ENCODE results near the gene HMHB1.

The HMHB1 gene

DNA sequence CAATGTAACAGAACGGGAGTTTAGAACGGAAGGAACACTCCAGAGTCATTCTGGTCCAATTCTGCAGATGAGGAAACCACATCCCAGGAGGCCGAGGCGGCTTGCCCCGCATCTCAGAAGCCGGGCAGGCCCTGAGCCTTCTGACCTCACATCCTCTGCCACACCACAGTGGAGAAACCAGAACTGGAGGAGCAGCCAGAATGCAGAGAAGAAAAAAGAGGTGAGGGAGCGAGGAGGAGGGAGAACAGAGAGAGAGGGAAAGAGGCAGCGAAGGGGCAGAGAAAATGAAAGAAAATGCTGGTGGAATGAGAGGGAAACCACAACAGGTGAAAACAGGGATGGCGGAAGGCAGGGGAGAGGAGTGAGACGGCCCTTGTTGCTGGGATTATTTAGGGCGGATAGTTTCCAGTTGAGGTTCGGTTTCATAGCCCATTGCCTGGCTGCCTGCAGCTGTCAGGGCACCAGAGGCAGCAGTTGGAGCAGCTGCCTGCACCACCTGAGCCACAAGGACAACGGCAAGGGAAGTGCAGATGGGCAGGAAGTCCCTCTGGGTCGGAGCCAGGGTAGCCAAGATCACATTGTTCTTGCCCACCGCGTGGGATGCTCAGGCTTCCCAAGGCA is at the start of gene HMHB1:
Gene HMHB1, plus strand, starts transcription at position 77 of the 621 bp plus-strand sequence.
- DNase-seq (ENCODE audit: low read depth) = no peak

DNA sequence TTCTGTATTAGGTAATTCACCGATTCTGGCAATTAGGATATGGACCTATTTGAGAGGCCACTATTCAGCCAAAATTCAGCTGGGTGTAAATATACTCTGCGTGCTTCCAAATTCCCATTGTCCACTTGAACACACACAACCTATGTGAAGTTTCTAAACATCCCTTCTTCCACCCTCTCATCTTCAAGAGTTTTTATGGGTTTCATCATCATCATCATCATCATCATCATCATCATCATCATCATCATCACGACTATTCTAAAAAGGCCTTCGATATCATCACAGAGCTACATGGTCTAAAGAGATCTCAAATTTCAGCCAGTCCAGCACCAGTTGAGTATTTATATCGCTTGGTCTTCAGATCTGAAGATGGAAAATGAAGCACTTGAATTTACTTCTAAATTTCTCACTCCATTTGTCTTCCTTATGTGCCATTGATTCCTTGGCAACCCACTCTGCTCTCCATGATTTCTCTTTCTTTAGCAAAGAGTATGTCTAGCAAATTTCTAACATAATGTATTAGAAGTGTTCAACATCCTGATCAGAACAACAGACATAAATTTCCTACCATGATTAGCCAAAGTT is 49.2 kb upstream of the HMHB1 start:
- DNase-seq (ENCODE audit: low read depth) = no peak

DNA sequence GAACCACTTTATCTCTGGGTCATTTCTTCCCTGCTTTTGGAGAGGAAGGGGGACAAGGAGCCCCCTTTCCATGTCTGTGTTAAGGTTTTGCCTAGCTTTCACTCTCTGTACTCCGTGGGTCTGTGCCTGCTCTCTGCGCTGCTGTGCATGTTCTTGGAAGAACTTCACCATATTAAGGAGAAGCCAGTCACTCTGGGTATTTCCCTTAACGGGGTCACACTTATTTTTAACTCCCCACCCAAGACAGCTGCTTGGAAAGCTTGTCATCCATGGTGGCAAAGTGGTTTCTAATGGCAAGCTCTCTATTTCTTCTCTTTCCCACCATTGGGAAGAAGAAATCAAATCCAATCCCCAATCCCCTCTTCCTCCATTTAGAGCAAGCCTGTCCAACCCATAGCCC is 44.8 kb upstream of the HMHB1 start:
- no peak for DNase-seq (ENCODE audit: low read depth)

DNA sequence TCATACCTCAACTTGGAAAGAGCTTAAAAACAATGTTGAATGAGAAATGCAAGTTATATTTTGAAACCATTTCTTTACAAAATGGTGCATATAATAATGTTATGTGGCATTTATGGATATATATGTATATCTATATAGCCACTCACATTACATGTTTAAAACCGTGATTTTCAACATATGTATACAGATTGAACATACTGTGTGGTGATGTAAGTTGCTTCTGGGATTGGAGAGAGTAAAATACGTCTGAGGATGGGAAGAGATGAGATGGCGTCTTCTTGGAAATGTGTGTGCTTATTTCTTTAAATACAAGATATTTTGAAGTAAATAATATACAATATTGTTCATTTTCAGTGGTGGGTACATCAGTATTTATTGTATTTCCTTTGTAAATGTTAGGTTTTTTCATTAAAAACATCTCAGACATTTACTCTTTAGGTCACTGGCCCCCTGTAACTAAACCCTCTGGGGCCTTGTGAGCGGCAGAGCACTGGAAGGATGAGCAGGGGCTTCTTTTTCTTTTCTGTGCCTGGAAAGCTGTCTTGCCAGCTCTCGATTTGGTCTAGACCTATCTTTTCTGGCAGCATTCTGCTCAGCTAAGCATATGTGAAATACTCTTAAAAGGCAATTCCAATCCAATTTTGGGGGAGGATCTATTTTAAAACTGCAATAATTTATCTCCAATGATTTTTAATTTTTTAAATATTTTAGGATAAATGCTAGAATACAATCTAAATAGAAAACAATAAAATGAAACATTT is 42.8 kb upstream of the HMHB1 start:
- DNase-seq (ENCODE audit: low read depth) = no peak

DNA sequence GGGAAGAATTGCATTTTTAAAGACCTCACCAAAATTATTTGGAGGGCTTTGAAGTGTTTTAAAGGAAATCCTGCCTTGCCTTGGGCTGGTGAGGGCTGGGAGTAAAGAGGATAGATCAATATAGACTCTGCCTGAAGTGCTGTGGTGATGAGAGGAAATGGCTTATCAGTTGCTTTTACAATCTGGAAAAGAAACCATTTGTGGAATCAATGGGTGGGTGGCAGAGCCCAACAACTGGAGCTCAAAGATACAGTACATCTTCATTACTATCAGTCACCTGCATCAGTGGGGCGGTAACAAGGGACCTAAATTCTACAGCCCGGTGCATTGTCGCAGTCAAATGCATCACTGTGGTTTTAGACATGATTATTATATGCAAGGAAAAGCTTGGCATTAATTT is 41.5 kb upstream of the HMHB1 start:
- DNase-seq (ENCODE audit: low read depth) = no peak

DNA sequence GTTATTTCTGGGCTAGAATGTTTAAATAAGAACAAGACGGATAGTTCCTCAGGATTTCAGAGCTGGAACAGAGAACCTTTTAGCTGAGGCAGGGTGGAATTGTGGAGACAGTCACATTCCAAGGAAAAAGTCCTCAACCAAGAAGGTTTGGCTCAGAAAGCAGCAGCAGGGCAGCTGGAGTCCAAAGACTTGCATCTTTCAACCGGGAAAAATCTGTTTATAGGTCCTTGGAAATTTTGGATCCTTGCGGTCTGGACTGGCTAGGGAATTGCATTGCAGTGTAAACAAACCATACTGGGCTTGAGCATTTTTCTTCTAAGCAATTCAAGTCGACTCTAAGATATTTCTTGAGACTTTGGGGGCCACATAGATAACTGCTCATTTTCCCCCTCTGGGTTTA is 40.8 kb upstream of the HMHB1 start:
- DNase-seq (ENCODE audit: low read depth) = no peak

DNA sequence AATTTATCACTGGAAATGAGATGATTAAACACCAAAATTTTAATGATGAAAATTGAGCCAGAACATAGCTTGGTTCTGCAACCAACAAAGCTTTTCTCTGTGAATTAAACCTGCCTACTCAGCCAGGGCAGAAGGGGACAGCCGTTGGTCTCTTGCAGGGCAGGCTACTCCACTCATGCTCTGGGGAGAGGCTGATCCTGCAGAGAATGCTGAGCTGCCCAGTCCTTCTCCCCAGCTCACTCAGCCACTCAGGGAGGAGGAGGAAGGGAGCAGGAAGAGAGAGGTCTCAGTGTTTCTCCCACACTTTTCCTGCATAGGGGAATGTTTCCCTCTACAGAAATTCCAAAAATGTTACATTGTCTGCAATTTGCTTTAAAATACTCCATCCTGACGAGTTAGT is 40.4 kb upstream of the HMHB1 start:
- DNase-seq (ENCODE audit: low read depth) = no peak

DNA sequence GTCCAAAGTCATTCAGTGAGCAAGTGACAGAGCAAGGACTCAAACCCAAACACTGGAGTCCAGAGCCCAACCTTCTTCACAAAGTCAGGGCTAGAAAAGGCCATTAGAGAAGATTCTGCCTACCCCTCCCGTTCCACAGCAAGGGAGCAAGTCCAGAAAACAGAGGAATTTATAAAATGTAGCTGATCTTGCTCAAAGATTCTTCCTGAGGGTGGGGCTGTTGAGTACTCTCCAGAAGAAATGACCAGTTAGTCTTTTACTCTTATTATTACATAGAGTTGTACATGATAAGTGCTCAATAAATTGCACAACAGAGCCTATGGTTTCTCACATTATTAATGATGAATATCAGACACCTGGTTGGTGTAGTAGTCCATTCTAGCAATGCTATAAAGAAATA is 39.3 kb upstream of the HMHB1 start:
- DNase-seq (ENCODE audit: low read depth) = no peak

DNA sequence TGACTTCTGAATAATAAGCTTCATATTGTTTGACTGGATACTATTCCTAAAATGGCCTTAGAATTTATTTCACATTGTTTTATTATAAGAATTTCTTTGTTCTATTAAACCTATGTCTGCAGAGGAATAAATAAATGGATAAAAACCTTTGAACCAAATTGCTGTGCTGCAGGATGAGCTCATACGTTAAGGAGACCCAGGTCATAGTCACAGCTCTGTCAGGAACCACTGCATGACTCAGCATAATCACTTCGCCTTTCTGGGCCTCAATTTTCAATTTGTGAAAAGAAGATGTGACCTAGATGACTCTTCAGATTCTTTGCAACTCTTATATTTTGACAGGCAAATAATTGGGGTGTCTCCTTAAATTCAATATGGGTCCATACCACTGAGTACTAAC is 36.7 kb upstream of the HMHB1 start:
- no peak for DNase-seq (ENCODE audit: low read depth)

DNA sequence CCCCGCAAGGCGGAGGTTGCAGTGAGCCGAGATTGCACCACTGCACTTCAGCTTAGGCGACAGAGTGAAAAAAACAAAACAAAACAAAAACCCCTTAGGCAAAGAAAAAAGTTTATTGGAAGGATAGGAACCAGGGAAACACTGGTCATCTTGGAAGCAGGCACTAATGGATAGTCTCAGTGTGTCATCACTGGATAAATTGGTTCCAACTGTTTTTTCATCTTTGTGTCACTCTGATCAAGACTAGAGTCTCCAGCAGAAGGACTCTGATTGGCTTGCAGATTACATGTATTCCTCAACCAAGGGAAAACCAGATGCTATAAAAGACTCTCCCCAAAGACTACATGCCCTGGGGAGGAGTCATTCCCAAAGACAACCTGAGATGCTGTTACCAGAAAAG is 35.0 kb upstream of the HMHB1 start:
- no peak for DNase-seq (ENCODE audit: low read depth)

DNA sequence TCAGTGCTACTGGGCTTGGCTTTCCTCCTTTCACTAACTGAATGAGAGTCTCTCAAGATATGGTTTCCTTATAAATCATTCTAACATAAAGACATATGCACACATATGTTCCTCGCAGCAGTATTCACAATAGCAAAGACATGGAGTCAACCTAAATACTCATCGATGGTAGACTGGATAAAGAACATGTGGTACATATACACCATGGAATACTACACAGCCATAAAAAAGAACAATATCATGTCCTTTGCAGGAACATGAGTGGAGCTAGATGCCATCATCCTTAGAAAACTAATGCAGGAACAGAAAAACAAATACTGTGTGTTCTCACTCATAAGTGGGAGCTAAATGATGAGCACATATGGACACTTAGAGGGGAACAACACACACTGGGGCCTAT is 32.5 kb upstream of the HMHB1 start:
- no peak for DNase-seq (ENCODE audit: low read depth)

DNA sequence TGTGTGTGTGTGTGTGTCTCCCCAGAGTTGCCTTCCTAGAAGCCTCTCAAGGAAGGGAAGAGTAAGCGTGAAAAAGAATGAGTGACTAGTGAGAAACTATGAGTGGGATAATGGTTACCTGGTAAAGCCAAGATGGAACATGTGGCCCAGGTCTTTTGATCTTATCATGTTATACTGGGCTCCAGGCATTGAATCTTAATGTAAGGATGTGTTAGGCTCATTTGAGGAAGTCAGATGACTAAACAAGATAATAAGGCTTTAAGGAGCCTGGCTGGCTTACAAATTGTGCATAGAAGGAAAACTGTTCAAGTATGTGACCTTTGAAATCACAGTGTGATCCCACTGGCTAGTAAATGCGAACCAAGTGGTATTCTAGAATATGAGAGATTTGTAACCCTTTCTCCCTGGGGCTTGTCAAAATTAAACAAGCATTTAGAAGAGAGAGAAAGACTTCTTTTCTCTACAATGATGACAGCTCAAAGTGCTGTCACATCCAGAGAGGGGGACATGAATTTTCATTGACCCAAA is 29.9 kb upstream of the HMHB1 start:
- no peak for DNase-seq (ENCODE audit: low read depth)

DNA sequence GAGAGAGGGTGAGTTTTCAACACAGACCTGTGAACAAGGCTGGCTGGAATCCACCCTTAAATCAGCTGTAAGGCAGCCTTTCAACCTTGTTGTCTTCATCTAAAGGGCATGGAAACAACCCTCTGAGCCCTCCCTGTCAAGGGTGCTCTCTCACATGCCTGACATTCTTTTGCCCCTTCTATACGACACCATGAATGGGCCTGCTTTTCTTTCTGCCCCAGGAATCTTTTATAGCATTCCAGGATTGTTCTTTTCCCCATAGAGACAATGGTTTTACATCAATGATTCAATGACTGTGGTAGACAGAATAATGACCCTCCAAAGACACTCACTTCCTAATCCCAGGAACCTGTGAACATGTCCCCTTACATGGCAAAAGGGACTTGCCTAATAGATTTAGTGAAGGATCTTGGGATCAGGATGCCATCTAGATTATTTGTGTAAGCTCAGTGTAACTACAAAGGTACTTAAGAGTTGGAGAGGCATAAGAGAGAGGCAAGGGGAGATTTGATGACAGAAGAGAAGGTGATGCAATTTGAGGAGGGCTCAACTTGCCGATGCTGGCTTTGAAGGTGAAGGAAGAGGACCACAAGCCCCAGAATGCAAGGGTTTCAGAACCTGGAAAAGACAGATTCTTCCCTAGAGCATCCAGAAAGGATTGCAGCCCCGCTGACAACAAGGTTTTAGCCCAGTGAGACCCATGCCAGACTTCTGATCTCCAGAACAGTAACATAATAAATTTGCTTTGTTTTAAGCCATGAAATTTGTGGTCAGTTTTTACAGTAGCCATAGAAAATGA is 29.2 kb upstream of the HMHB1 start:
- no peak for DNase-seq (ENCODE audit: low read depth)

DNA sequence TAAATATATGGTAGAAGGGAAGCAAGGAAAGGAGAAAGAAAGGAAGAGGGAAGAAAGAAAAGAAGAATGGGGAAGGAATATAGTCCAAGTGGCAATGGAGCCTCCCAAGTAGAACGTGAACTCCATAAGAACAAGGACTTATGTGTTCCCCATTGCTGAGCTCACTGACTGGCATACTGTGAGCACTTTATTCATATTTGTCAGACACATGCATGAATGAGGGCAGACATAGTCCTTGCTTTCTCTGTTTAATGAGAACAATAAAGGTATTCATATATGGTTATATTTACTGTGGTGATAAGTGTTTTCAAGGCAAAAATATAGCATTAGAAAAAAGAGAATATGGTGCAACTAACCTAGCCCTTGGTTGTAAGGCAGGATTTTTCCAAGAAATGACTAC is 23.6 kb upstream of the HMHB1 start:
- DNase-seq (ENCODE audit: low read depth) = no peak

DNA sequence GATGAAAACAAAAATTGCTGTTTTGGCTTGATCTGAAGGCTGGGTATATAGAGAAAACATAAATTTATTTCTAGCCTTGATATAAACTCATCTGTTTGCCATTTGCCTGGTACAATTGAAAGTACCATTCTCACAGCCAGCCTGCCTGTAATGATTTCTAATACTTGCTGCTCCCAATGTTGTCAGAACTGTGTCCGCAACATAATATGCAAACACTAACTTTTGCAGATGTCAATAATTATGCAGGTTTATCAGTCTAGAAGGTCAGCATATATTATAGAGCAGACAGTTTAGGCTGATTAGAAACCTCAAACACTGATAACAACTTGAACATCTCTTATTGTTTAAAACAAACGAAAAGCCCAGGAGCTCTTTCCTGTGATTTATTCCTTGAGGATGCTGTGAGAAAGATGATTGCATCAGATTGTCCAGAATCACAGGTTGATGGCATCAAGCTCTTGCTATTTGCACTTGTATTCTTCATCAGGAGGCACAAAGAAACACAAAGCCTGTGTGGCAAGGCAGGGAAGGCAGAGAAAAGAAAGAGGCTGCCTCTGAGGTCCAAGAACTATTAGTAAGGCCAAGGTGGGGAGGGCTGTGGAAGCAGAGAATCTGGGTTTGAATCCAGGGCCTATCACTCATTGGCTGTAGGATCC is 21.4 kb upstream of the HMHB1 start:
- no peak for DNase-seq (ENCODE audit: low read depth)

DNA sequence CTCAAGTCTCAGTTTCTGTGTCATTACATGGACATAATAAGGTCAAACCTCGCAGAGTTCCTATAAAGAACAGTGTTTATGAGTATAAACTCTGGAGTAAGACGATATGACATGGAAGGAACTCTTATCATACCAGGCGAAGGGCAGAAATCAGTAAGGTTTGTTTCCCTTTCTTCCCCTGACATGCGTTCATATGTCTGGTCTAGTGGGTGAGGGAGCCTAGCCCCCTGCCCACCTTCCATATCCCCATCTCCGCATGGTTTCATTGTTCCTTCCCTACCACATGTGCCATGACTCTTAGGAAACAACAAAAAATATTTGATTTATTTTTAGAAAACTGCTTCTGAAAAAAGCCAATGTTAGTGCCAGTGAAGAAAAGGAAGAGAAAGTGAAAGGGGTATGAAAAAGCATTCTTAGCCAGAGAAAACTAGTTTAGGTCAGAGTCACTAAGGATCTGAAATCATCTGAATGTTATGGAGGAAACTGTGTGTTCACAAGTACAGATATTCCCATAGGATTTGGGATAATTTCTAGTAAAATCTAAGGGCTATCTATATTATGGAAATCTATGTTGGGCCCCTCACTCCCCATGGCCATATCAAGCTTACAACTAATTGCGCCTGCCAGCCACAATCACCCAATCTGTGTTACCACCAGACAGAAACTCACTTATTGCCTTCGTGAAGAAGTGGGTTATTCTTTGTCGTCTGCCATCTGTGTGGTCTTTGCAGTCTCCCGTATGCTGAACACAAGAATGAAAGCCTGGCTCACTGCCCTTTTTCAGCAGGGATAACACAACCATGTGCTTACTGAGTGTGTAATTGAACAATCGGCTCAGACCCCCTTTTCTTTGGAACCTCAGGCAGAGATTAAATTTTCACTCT is 19.9 kb upstream of the HMHB1 start:
- no peak for DNase-seq (ENCODE audit: low read depth)

DNA sequence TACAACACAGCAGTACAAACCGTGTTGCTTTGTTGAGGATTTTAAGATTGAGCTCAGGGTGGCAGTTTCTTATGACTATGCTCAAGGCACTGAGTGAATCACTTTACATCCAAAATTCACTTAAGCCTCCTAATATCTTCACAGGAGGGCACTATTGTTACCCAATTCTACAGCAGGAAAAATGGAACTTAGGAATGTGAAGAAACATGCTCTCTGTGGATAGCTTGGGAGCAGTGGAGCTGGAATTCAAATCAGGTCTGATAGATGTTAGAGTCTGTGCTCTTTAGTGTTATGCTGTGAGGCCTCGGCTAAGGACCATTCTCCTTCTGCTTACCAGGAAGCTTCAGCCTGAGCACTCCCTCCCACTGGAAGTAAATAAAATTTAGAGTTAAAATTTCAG is 18.7 kb upstream of the HMHB1 start:
- DNase-seq (ENCODE audit: low read depth) = no peak

DNA sequence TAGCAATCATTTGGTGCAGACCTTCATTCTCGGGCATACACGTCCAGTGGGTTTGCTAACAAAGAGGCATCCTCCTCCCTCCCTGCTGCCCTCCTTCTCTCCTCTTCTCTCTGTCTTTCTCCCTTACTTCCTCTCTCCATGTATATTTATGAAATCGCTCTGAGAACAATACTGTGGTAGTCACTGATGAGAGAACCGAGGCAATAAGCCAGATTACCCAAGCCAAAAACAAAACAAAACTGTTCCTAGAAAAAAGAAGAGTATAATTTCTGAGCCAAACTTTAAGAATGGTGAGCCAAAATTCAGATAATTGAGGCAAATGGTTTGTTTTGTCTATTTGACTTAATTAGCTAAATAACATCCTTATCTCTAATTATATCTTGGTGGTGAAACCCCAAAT is 15.8 kb upstream of the HMHB1 start:
- no peak for DNase-seq (ENCODE audit: low read depth)

DNA sequence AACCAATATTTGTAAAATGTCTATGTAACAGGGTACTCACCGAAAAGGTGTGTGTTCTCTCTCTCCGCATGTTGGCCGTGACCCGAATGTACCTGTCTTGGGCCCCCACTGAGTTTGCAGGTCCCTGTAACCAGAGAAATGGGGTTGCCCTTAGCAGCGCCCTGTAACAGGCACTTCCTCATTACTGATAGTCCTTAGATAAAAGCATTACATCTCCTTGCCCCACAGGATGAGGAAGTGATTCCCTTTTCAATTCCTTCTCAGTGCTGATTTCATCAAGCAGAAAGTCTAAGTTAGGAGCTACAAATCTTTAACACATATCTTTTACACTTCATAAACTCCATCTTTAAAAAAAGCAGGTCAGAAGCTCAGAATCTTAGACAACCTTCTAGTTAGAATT is 15.2 kb upstream of the HMHB1 start:
- DNase-seq (ENCODE audit: low read depth) = no peak

DNA sequence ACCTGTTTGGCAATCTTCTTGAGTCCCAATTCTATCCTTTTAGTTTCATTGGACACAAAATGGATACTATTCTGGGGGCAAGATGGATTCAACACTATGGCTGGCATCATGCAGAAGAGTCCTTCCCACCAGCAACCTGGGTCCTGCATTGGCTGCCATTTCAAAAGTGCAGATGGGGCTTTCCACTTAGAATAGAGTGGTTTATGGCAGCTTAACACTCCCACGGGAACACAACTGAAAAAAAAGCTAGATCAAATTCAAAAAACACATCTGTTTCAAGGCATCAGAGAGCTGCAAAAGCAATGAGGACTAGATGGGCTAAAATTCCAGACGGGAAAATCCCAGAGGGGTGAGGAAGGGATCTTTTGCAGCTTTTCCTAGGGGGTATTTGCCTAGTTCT is 11.2 kb upstream of the HMHB1 start:
- DNase-seq (ENCODE audit: low read depth) = no peak

All from activated gamma-delta T cell treated with anti-CD3 and anti-CD28 coated beads, Interleukin-2, amount 50 U/mL, for 16 hours (primary cell).